ENCODE data around the gene ZNF75A.

Gene ZNF75A

GRCh38 chr16:3292604-3293003 lies 12.7 kb upstream of the ZNF75A start:
- Histone ChIP-seq H3K4me3 (ENCODE audit: low read depth, low read length) (no peak overlapping the region), H3K9ac (ENCODE audit: low read length) (no peak overlapping the region), H3K27me3 (ENCODE audit: control insufficient read depth, insufficient read depth, low read length) (no peaks in the 10 kb centered on the region), H3K27ac (ENCODE audit: low read depth, low read length) (no peak overlapping the region), H3K36me3 (ENCODE audit: control insufficient read depth, insufficient read depth, low read length) (peaks cover 71% of the 10 kb centered on the region), H3K4me1 (ENCODE audit: control insufficient read depth, insufficient read depth, low read length) (no peaks in the 10 kb centered on the region), H3K9me3 (ENCODE audit: control insufficient read depth, insufficient read depth, low read depth, low read length) (peaks cover 75% of the 10 kb centered on the region)

GRCh38 chr16:3295209-3295608 lies 10.1 kb upstream of the ZNF75A start:
- Histone ChIP-seq H3K4me1 (ENCODE audit: control insufficient read depth, insufficient read depth, low read length) (no peaks in the 10 kb centered on the region), H3K9ac (ENCODE audit: low read length) (no peak overlapping the region), H3K9me3 (ENCODE audit: control insufficient read depth, insufficient read depth, low read depth, low read length) (peaks cover 70% of the 10 kb centered on the region), H3K36me3 (ENCODE audit: control insufficient read depth, insufficient read depth, low read length) (peaks cover 59% of the 10 kb centered on the region), H3K27me3 (ENCODE audit: control insufficient read depth, insufficient read depth, low read length) (no peaks in the 10 kb centered on the region), H3K27ac (ENCODE audit: low read depth, low read length) (no peak overlapping the region), H3K4me3 (ENCODE audit: low read depth, low read length) (no peak overlapping the region)

- Histone ChIP-seq H3K27me3 (ENCODE audit: control insufficient read depth, insufficient read depth, low read length) (no peaks in the 10 kb centered on the region), H3K9ac (ENCODE audit: low read length) (no peak overlapping the region), H3K4me1 (ENCODE audit: control insufficient read depth, insufficient read depth, low read length) (no peaks in the 10 kb centered on the region), H3K36me3 (ENCODE audit: control insufficient read depth, insufficient read depth, low read length) (peaks cover 59% of the 10 kb centered on the region), H3K4me3 (ENCODE audit: low read depth, low read length) (no peak overlapping the region), H3K9me3 (ENCODE audit: control insufficient read depth, insufficient read depth, low read depth, low read length) (peaks cover 65% of the 10 kb centered on the region), H3K27ac (ENCODE audit: low read depth, low read length) (no peak overlapping the region)
Measured at GRCh38 chr16:3295783-3296182, 9.5 kb upstream of the ZNF75A start.

GRCh38 chr16:3304370-3304769 lies 927 bp upstream of the ZNF75A start:
- Histone ChIP-seq H3K27me3 (ENCODE audit: control insufficient read depth, insufficient read depth, low read length) (no peaks in the 10 kb centered on the region), H3K27ac (ENCODE audit: low read depth, low read length) (no peak overlapping the region), H3K36me3 (ENCODE audit: control insufficient read depth, insufficient read depth, low read length) (peaks cover 48% of the 10 kb centered on the region), H3K4me3 (ENCODE audit: low read depth, low read length) (peak overlapping the region; percentile 87), H3K9ac (ENCODE audit: low read length) (peak overlapping the region; percentile 96), H3K4me1 (ENCODE audit: control insufficient read depth, insufficient read depth, low read length) (no peaks in the 10 kb centered on the region), H3K9me3 (ENCODE audit: control insufficient read depth, insufficient read depth, low read depth, low read length) (peaks cover 65% of the 10 kb centered on the region)

GRCh38 chr16:3306078-3306477 lies 781 bp downstream of the ZNF75A start:
- Histone ChIP-seq H3K27me3 (ENCODE audit: control insufficient read depth, insufficient read depth, low read length) (no peaks in the 10 kb centered on the region), H3K9me3 (ENCODE audit: control insufficient read depth, insufficient read depth, low read depth, low read length) (peaks cover 72% of the 10 kb centered on the region), H3K4me3 (ENCODE audit: low read depth, low read length) (peak overlapping the region; percentile 87), H3K9ac (ENCODE audit: low read length) (peak overlapping the region; percentile 96), H3K4me1 (ENCODE audit: control insufficient read depth, insufficient read depth, low read length) (no peaks in the 10 kb centered on the region), H3K27ac (ENCODE audit: low read depth, low read length) (no peak overlapping the region; the same call in 1 of the 2 replicates), H3K36me3 (ENCODE audit: control insufficient read depth, insufficient read depth, low read length) (peaks cover 41% of the 10 kb centered on the region)

- no peak overlapping the region for H3K27ac ChIP-seq (ENCODE audit: low read depth, low read length)
- H3K9me3 ChIP-seq (ENCODE audit: control insufficient read depth, insufficient read depth, low read depth, low read length): peaks cover 94% of the 10 kb centered on the region
- peaks cover 87% of the 10 kb centered on the region for H3K36me3 ChIP-seq (ENCODE audit: control insufficient read depth, insufficient read depth, low read length)
- H3K9ac ChIP-seq (ENCODE audit: low read length): no peak overlapping the region
- no peaks in the 10 kb centered on the region for H3K27me3 ChIP-seq (ENCODE audit: control insufficient read depth, insufficient read depth, low read length)
- no peak overlapping the region for H3K4me3 ChIP-seq (ENCODE audit: low read depth, low read length)
- H3K4me1 ChIP-seq (ENCODE audit: control insufficient read depth, insufficient read depth, low read length): no peaks in the 10 kb centered on the region
Measured at GRCh38 chr16:3311496-3311895, 6.2 kb downstream of the ZNF75A start.

GRCh38 chr16:3317315-3317999 lies 12.2 kb downstream of the ZNF75A start:
- H3K27ac ChIP-seq (ENCODE audit: low read depth, low read length): no peak overlapping the region
- H3K36me3 ChIP-seq (ENCODE audit: control insufficient read depth, insufficient read depth, low read length): peaks cover 62% of the 10 kb centered on the region
- H3K9me3 ChIP-seq (ENCODE audit: control insufficient read depth, insufficient read depth, low read depth, low read length): peaks cover 94% of the 10 kb centered on the region
- no peak overlapping the region for H3K9ac ChIP-seq (ENCODE audit: low read length)
- no peaks in the 10 kb centered on the region for H3K27me3 ChIP-seq (ENCODE audit: control insufficient read depth, insufficient read depth, low read length)
- no peak overlapping the region for H3K4me3 ChIP-seq (ENCODE audit: low read depth, low read length)
- no peaks in the 10 kb centered on the region for H3K4me1 ChIP-seq (ENCODE audit: control insufficient read depth, insufficient read depth, low read length)

- Histone ChIP-seq H3K27ac (ENCODE audit: low read depth, low read length) (no peak overlapping the region), H3K9me3 (ENCODE audit: control insufficient read depth, insufficient read depth, low read depth, low read length) (peaks cover 61% of the 10 kb centered on the region), H3K36me3 (ENCODE audit: control insufficient read depth, insufficient read depth, low read length) (peaks cover 20% of the 10 kb centered on the region), H3K27me3 (ENCODE audit: control insufficient read depth, insufficient read depth, low read length) (0 out of 2 replicates have a peak, but pooled peaks cover 3% of the 10 kb centered on the region), H3K4me3 (ENCODE audit: low read depth, low read length) (no peak overlapping the region), H3K9ac (ENCODE audit: low read length) (no peak overlapping the region), H3K4me1 (ENCODE audit: control insufficient read depth, insufficient read depth, low read length) (no peaks in the 10 kb centered on the region)
Measured at GRCh38 chr16:3321816-3322215, 16.5 kb downstream of the ZNF75A start.

GRCh38 chr16:3327514-3327913 lies 22.2 kb downstream of the ZNF75A start:
- no peaks in the 10 kb centered on the region for H3K4me1 ChIP-seq (ENCODE audit: control insufficient read depth, insufficient read depth, low read length)
- no peak overlapping the region for H3K27ac ChIP-seq (ENCODE audit: low read depth, low read length)
- H3K27me3 ChIP-seq (ENCODE audit: control insufficient read depth, insufficient read depth, low read length): 0 out of 2 replicates have a peak, but pooled peaks cover 3% of the 10 kb centered on the region
- H3K9me3 ChIP-seq (ENCODE audit: control insufficient read depth, insufficient read depth, low read depth, low read length): peaks cover 6% of the 10 kb centered on the region; the same call in 1 of the 2 replicates
- H3K9ac ChIP-seq (ENCODE audit: low read length): no peak overlapping the region
- H3K4me3 ChIP-seq (ENCODE audit: low read depth, low read length): no peak overlapping the region
- H3K36me3 ChIP-seq (ENCODE audit: control insufficient read depth, insufficient read depth, low read length): no peaks in the 10 kb centered on the region

GRCh38 chr16:3328104-3328503 lies 22.8 kb downstream of the ZNF75A start:
- H3K9me3 ChIP-seq (ENCODE audit: control insufficient read depth, insufficient read depth, low read depth, low read length): peaks cover 6% of the 10 kb centered on the region; the same call in 1 of the 2 replicates
- no peaks in the 10 kb centered on the region for H3K4me1 ChIP-seq (ENCODE audit: control insufficient read depth, insufficient read depth, low read length)
- no peak overlapping the region for H3K4me3 ChIP-seq (ENCODE audit: low read depth, low read length)
- no peak overlapping the region for H3K27ac ChIP-seq (ENCODE audit: low read depth, low read length)
- H3K27me3 ChIP-seq (ENCODE audit: control insufficient read depth, insufficient read depth, low read length): 0 out of 2 replicates have a peak, but pooled peaks cover 3% of the 10 kb centered on the region
- H3K36me3 ChIP-seq (ENCODE audit: control insufficient read depth, insufficient read depth, low read length): no peaks in the 10 kb centered on the region
- H3K9ac ChIP-seq (ENCODE audit: low read length): no peak overlapping the region

GRCh38 chr16:3328643-3329042 lies 23.3 kb downstream of the ZNF75A start:
- H3K4me3 ChIP-seq (ENCODE audit: low read depth, low read length): no peak overlapping the region
- no peak overlapping the region for H3K27ac ChIP-seq (ENCODE audit: low read depth, low read length)
- H3K4me1 ChIP-seq (ENCODE audit: control insufficient read depth, insufficient read depth, low read length): no peaks in the 10 kb centered on the region
- 0 out of 2 replicates have a peak, but pooled peaks cover 3% of the 10 kb centered on the region for H3K27me3 ChIP-seq (ENCODE audit: control insufficient read depth, insufficient read depth, low read length)
- H3K9ac ChIP-seq (ENCODE audit: low read length): no peak overlapping the region
- H3K36me3 ChIP-seq (ENCODE audit: control insufficient read depth, insufficient read depth, low read length): no peaks in the 10 kb centered on the region
- peaks cover 6% of the 10 kb centered on the region; the same call in 1 of the 2 replicates for H3K9me3 ChIP-seq (ENCODE audit: control insufficient read depth, insufficient read depth, low read depth, low read length)

Data from HUES6 (cell line).